HepG2 (cell line): ENCODE results near the gene MAPK9. TPM values are rescaled to one million over a fixed set of nuclear protein-coding genes. Genes with fewer than 3 reads are reported as not detected.

Experiments used
- CBX1 ChIP-seq: IDR thresholded peaks from one replicate; pipeline ENCODE4 v1.6.1; 2016; ENCODE audit warnings: antibody characterized with exemption, low read depth
- CHD2 ChIP-seq: IDR thresholded peaks from 2 replicates; pipeline ENCODE4 v1.6.1; 2011; ENCODE audit warnings: low read depth, low read length, improper control_type of control experiment
- MXI1 ChIP-seq: IDR thresholded peaks from 3 replicates; pipeline ENCODE4 v1.6.1; 2012; ENCODE audit warnings: low read depth, low read length, inconsistent platforms, borderline replicate concordance
- NR1H2 ChIP-seq: sonication (generic); formaldehyde crosslinking; IDR thresholded peaks from 2 replicates; pipeline ENCODE4 v1.8.1; 2022; ENCODE audit warnings: low read depth, missing genetic modification reagents, borderline replicate concordance
- RAD51 ChIP-seq: fragments of 450-650 bp; IDR thresholded peaks from 2 replicates; pipeline ENCODE4 v1.6.1; 2016; ENCODE audit warnings: borderline replicate concordance
- RARG ChIP-seq: sonication (generic); formaldehyde crosslinking; IDR thresholded peaks from 2 replicates; pipeline ENCODE4 v1.4.0; 2020; ENCODE audit warnings: low read depth, mild to moderate bottlenecking, missing genetic modification reagents
- ZBTB37 ChIP-seq: sonication (generic); formaldehyde crosslinking; IDR thresholded peaks from 2 replicates; pipeline ENCODE4 v1.4.0; 2020; ENCODE audit warnings: mild to moderate bottlenecking, missing genetic modification reagents
- ZNF282 ChIP-seq: fragments of 450-650 bp; IDR thresholded peaks from 2 replicates; pipeline ENCODE4 v1.6.1; 2018; ENCODE audit not compliant: partially characterized antibody
- ZNF747 ChIP-seq: sonication (generic); formaldehyde crosslinking; IDR thresholded peaks from 2 replicates; pipeline ENCODE4 v1.8.1; 2023; ENCODE audit warnings: missing genetic modification reagents, mild to moderate bottlenecking, borderline replicate concordance
- ZNF816 ChIP-seq: sonication (generic); formaldehyde crosslinking; IDR thresholded peaks from 2 replicates; pipeline ENCODE4 v1.8.0; 2022; ENCODE audit warnings: missing genetic modification reagents, mild to moderate bottlenecking, borderline replicate concordance
- polyA plus RNA-seq, 8 experiments: library from polyadenylated mRNA; depleted of rRNA in 3 of 8; stranded (reverse) in 7 of 8; unstranded in 1 of 8; fragments of >200 nt; fragmentation: Illumina TruSeq in 4 of 8; extraction: Trizol in 4 of 8; gene quantifications; 2 replicates each; pipeline versions ENCODE4 v1.2.1 to v1.2.3, GENCODE V29; 2011 to 2016; ENCODE audit warnings: low read depth in 4 of 8, missing spikeins in 1 of 8, mixed read lengths in 1 of 8; ENCODE audit not compliant: insufficient read depth in 1 of 8
- total RNA-seq, 5 experiments: library from RNA; depleted of rRNA; stranded (reverse); fragments of >200 nt; fragmentation: Illumina TruSeq; extraction: Trizol; gene quantifications; 2 replicates each; pipeline ENCODE4 v1.2.3, GENCODE V29; 2016; ENCODE audit warnings: low read depth in 1 of 5
- TF ChIP-seq, protein P1 (sequence below): sonication (generic); formaldehyde crosslinking; IDR thresholded peaks from 2 replicates; pipeline ENCODE4 v1.4.0; 2020; ENCODE audit warnings: low read depth, mild to moderate bottlenecking, missing genetic modification reagents
- TF ChIP-seq, protein P2 (sequence below): sonication (generic); formaldehyde crosslinking; IDR thresholded peaks from 2 replicates; pipeline ENCODE4 v1.9.0; 2021; ENCODE audit warnings: mild to moderate bottlenecking, missing genetic modification reagents
- TF ChIP-seq, protein P3 (sequence below): sonication (generic); formaldehyde crosslinking; IDR thresholded peaks from 2 replicates; pipeline ENCODE4 v1.4.0; 2020; ENCODE audit warnings: missing genetic modification reagents

MAPK9 gene
- total and polyA plus RNA-seq, 2 of the 13 experiments (the other 11 are each of a cell fraction or from before 2014, with no cell fraction given) = 30.1 to 56.1 TPM

DNA sequence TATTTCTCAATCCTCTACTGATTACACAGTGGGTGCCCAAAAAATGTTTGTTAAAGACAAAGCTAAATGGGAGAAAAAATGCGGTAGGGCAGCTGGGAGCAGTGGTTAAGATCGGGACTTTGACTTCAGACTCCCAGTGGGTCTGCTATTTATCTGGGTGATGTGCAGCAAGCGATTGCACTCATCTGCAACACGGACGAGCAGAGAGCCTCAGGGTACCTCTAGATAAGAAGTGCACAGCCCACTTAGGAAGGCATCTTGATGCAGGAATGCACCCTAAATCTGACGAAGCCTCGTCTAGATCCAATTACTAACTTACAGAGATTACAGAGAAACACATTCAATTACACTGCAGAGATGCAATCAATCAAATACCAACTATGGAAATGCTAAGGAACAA is 4.0 kb downstream of the MAPK9 start (continued):
- TF ChIP-seq, protein P1, sequence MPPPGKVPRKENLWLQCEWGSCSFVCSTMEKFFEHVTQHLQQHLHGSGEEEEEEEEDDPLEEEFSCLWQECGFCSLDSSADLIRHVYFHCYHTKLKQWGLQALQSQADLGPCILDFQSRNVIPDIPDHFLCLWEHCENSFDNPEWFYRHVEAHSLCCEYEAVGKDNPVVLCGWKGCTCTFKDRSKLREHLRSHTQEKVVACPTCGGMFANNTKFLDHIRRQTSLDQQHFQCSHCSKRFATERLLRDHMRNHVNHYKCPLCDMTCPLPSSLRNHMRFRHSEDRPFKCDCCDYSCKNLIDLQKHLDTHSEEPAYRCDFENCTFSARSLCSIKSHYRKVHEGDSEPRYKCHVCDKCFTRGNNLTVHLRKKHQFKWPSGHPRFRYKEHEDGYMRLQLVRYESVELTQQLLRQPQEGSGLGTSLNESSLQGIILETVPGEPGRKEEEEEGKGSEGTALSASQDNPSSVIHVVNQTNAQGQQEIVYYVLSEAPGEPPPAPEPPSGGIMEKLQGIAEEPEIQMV (CRISPR knock-in tag) = no peak
- no peak for TF ChIP-seq RARG
- no peak for TF ChIP-seq CBX1
- TF ChIP-seq ZNF747 (CRISPR knock-in tag) = no peak
- no peak for TF ChIP-seq ZNF282
- TF ChIP-seq ZNF816 (CRISPR knock-in tag) = no peak
- no peak for TF ChIP-seq CHD2
- TF ChIP-seq, protein P2, sequence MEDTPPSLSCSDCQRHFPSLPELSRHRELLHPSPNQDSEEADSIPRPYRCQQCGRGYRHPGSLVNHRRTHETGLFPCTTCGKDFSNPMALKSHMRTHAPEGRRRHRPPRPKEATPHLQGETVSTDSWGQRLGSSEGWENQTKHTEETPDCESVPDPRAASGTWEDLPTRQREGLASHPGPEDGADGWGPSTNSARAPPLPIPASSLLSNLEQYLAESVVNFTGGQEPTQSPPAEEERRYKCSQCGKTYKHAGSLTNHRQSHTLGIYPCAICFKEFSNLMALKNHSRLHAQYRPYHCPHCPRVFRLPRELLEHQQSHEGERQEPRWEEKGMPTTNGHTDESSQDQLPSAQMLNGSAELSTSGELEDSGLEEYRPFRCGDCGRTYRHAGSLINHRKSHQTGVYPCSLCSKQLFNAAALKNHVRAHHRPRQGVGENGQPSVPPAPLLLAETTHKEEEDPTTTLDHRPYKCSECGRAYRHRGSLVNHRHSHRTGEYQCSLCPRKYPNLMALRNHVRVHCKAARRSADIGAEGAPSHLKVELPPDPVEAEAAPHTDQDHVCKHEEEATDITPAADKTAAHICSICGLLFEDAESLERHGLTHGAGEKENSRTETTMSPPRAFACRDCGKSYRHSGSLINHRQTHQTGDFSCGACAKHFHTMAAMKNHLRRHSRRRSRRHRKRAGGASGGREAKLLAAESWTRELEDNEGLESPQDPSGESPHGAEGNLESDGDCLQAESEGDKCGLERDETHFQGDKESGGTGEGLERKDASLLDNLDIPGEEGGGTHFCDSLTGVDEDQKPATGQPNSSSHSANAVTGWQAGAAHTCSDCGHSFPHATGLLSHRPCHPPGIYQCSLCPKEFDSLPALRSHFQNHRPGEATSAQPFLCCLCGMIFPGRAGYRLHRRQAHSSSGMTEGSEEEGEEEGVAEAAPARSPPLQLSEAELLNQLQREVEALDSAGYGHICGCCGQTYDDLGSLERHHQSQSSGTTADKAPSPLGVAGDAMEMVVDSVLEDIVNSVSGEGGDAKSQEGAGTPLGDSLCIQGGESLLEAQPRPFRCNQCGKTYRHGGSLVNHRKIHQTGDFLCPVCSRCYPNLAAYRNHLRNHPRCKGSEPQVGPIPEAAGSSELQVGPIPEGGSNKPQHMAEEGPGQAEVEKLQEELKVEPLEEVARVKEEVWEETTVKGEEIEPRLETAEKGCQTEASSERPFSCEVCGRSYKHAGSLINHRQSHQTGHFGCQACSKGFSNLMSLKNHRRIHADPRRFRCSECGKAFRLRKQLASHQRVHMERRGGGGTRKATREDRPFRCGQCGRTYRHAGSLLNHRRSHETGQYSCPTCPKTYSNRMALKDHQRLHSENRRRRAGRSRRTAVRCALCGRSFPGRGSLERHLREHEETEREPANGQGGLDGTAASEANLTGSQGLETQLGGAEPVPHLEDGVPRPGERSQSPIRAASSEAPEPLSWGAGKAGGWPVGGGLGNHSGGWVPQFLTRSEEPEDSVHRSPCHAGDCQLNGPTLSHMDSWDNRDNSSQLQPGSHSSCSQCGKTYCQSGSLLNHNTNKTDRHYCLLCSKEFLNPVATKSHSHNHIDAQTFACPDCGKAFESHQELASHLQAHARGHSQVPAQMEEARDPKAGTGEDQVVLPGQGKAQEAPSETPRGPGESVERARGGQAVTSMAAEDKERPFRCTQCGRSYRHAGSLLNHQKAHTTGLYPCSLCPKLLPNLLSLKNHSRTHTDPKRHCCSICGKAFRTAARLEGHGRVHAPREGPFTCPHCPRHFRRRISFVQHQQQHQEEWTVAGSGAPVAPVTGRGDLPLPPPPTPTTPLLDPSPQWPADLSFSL = no peak
- no peak for TF ChIP-seq RAD51
- no peak for TF ChIP-seq MXI1
- TF ChIP-seq ZBTB37 (CRISPR knock-in tag) = no peak
- TF ChIP-seq, protein P3, sequence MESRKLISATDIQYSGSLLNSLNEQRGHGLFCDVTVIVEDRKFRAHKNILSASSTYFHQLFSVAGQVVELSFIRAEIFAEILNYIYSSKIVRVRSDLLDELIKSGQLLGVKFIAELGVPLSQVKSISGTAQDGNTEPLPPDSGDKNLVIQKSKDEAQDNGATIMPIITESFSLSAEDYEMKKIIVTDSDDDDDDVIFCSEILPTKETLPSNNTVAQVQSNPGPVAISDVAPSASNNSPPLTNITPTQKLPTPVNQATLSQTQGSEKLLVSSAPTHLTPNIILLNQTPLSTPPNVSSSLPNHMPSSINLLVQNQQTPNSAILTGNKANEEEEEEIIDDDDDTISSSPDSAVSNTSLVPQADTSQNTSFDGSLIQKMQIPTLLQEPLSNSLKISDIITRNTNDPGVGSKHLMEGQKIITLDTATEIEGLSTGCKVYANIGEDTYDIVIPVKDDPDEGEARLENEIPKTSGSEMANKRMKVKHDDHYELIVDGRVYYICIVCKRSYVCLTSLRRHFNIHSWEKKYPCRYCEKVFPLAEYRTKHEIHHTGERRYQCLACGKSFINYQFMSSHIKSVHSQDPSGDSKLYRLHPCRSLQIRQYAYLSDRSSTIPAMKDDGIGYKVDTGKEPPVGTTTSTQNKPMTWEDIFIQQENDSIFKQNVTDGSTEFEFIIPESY = no peak
- no peak for TF ChIP-seq NR1H2
